ENCODE data around the gene CAPN8.

CAPN8 gene

GRCh38 chr1:223665592-223666312 is at the start of gene CAPN8:
Gene CAPN8, minus strand, starts transcription at chr1:223665701. Its CDS starts 55 bp downstream, at chr1:223665646.
- no peaks in the 10 kb centered on the region for H3K27me3 ChIP-seq (ENCODE audit: control insufficient read depth in 1 of 2, insufficient read depth in 2 of 2, low read length in 2 of 2)
- no peaks in the 10 kb centered on the region for H3K4me1 ChIP-seq (ENCODE audit: insufficient read depth, low read length)
- H3K36me3 ChIP-seq (ENCODE audit: insufficient read depth, low read length) = no peaks in the 10 kb centered on the region
- no peak within 1 kb of the TSS for H3K4me3 ChIP-seq (ENCODE audit: low read depth in 1 of 2, low read length in 2 of 2)
- no peak within 1 kb of the TSS for H3K27ac ChIP-seq (ENCODE audit: low read depth, low read length)
- H3K9ac ChIP-seq (ENCODE audit: low read length) = no peak within 1 kb of the TSS
- no peaks in the 10 kb centered on the region for H3K9me3 ChIP-seq (ENCODE audit: low read length)

- Histone ChIP-seq H3K4me3 (ENCODE audit: low read depth in 1 of 2, low read length in 2 of 2) (peak overlapping the region in 1 of 2 donors; percentile 11), H3K9me3 (ENCODE audit: low read length) (no peaks in the 10 kb centered on the region), H3K36me3 (ENCODE audit: insufficient read depth, low read length) (peaks cover 23% of the 10 kb centered on the region), H3K27ac (ENCODE audit: low read depth, low read length) (no peak overlapping the region), H3K9ac (ENCODE audit: low read length) (no peak overlapping the region), H3K27me3 (ENCODE audit: control insufficient read depth in 1 of 2, insufficient read depth in 2 of 2, low read length in 2 of 2) (no peaks in the 10 kb centered on the region), H3K4me1 (ENCODE audit: insufficient read depth, low read length) (peaks cover 52% of the 10 kb centered on the region)
Observed at GRCh38 chr1:223714849-223715603, 49.5 kb upstream of the CAPN8 start.

- no peaks in the 10 kb centered on the region for H3K27me3 ChIP-seq (ENCODE audit: control insufficient read depth in 1 of 2, insufficient read depth in 2 of 2, low read length in 2 of 2)
- H3K9me3 ChIP-seq (ENCODE audit: low read length) = no peaks in the 10 kb centered on the region
- H3K9ac ChIP-seq (ENCODE audit: low read length) = no peak overlapping the region
- peaks cover 52% of the 10 kb centered on the region for H3K4me1 ChIP-seq (ENCODE audit: insufficient read depth, low read length)
- no peak overlapping the region for H3K27ac ChIP-seq (ENCODE audit: low read depth, low read length)
- peak overlapping the region in 1 of 2 donors; percentile 82 for H3K4me3 ChIP-seq (ENCODE audit: low read depth in 1 of 2, low read length in 2 of 2)
- H3K36me3 ChIP-seq (ENCODE audit: insufficient read depth, low read length) = peaks cover 17% of the 10 kb centered on the region
Observed at GRCh38 chr1:223714421-223714724, 48.9 kb upstream of the CAPN8 start.

GRCh38 chr1:223713546-223714420 is 48.3 kb upstream of the CAPN8 start:
- Histone ChIP-seq H3K9me3 (ENCODE audit: low read length) (no peaks in the 10 kb centered on the region), H3K4me1 (ENCODE audit: insufficient read depth, low read length) (peaks cover 52% of the 10 kb centered on the region), H3K9ac (ENCODE audit: low read length) (peak overlapping the region; percentile 69), H3K36me3 (ENCODE audit: insufficient read depth, low read length) (peaks cover 13% of the 10 kb centered on the region), H3K27me3 (ENCODE audit: control insufficient read depth in 1 of 2, insufficient read depth in 2 of 2, low read length in 2 of 2) (no peaks in the 10 kb centered on the region), H3K27ac (ENCODE audit: low read depth, low read length) (peak overlapping the region; percentile 80), H3K4me3 (ENCODE audit: low read depth in 1 of 2, low read length in 2 of 2) (peak overlapping the region; percentile 70 to 82)

- peak overlapping the region; percentile 69 for H3K9ac ChIP-seq (ENCODE audit: low read length)
- H3K36me3 ChIP-seq (ENCODE audit: insufficient read depth, low read length) = peaks cover 5% of the 10 kb centered on the region
- H3K27me3 ChIP-seq (ENCODE audit: control insufficient read depth in 1 of 2, insufficient read depth in 2 of 2, low read length in 2 of 2) = no peaks in the 10 kb centered on the region
- no peaks in the 10 kb centered on the region for H3K9me3 ChIP-seq (ENCODE audit: low read length)
- H3K4me1 ChIP-seq (ENCODE audit: insufficient read depth, low read length) = peaks cover 54% of the 10 kb centered on the region
- peak overlapping the region; percentile 87 for H3K27ac ChIP-seq (ENCODE audit: low read depth, low read length)
- H3K4me3 ChIP-seq (ENCODE audit: low read depth in 1 of 2, low read length in 2 of 2) = peak overlapping the region; percentile 70 to 82
Observed at GRCh38 chr1:223712850-223713474, 47.5 kb upstream of the CAPN8 start.

- Histone ChIP-seq H3K9ac (ENCODE audit: low read length) (peak within 1 kb of the TSS; percentile 69), H3K27ac (ENCODE audit: low read depth, low read length) (peak within 1 kb of the TSS; percentile 87), H3K4me3 (ENCODE audit: low read depth in 1 of 2, low read length in 2 of 2) (peak within 1 kb of the TSS; percentile 70 to 82), H3K36me3 (ENCODE audit: insufficient read depth, low read length) (no peaks in the 10 kb centered on the region), H3K4me1 (ENCODE audit: insufficient read depth, low read length) (peaks cover 61% of the 10 kb centered on the region), H3K9me3 (ENCODE audit: low read length) (no peaks in the 10 kb centered on the region), H3K27me3 (ENCODE audit: control insufficient read depth in 1 of 2, insufficient read depth in 2 of 2, low read length in 2 of 2) (no peaks in the 10 kb centered on the region)
Observed at GRCh38 chr1:223712194-223712849, 46.8 kb upstream of the CAPN8 start, which contains the start of gene CAPN2. Gene CAPN2, plus strand, starts transcription at chr1:223712539. Its CDS starts 102 bp downstream, at chr1:223712641.

- H3K9me3 ChIP-seq (ENCODE audit: low read length) = no peaks in the 10 kb centered on the region
- H3K27me3 ChIP-seq (ENCODE audit: control insufficient read depth in 1 of 2, insufficient read depth in 2 of 2, low read length in 2 of 2) = no peaks in the 10 kb centered on the region
- peak overlapping the region; percentile 67 for H3K27ac ChIP-seq (ENCODE audit: low read depth, low read length)
- no peaks in the 10 kb centered on the region for H3K36me3 ChIP-seq (ENCODE audit: insufficient read depth, low read length)
- H3K9ac ChIP-seq (ENCODE audit: low read length) = peak overlapping the region; percentile 60
- H3K4me1 ChIP-seq (ENCODE audit: insufficient read depth, low read length) = peaks cover 61% of the 10 kb centered on the region
- H3K4me3 ChIP-seq (ENCODE audit: low read depth in 1 of 2, low read length in 2 of 2) = peak overlapping the region; percentile 33 to 47
Observed at GRCh38 chr1:223711747-223712193, 46.3 kb upstream of the CAPN8 start.

GRCh38 chr1:223711173-223711572 is 45.7 kb upstream of the CAPN8 start:
- Histone ChIP-seq H3K27ac (ENCODE audit: low read depth, low read length) (no peak overlapping the region), H3K4me1 (ENCODE audit: insufficient read depth, low read length) (peaks cover 55% of the 10 kb centered on the region), H3K9me3 (ENCODE audit: low read length) (no peaks in the 10 kb centered on the region), H3K4me3 (ENCODE audit: low read depth in 1 of 2, low read length in 2 of 2) (no peak overlapping the region), H3K9ac (ENCODE audit: low read length) (no peak overlapping the region), H3K36me3 (ENCODE audit: insufficient read depth, low read length) (no peaks in the 10 kb centered on the region), H3K27me3 (ENCODE audit: control insufficient read depth in 1 of 2, insufficient read depth in 2 of 2, low read length in 2 of 2) (no peaks in the 10 kb centered on the region)

GRCh38 chr1:223710179-223711133 is 45.0 kb upstream of the CAPN8 start:
- no peaks in the 10 kb centered on the region for H3K27me3 ChIP-seq (ENCODE audit: control insufficient read depth in 1 of 2, insufficient read depth in 2 of 2, low read length in 2 of 2)
- no peaks in the 10 kb centered on the region for H3K9me3 ChIP-seq (ENCODE audit: low read length)
- H3K27ac ChIP-seq (ENCODE audit: low read depth, low read length) = no peak overlapping the region
- H3K4me1 ChIP-seq (ENCODE audit: insufficient read depth, low read length) = peaks cover 48% of the 10 kb centered on the region
- H3K4me3 ChIP-seq (ENCODE audit: low read depth in 1 of 2, low read length in 2 of 2) = no peak overlapping the region
- no peak overlapping the region for H3K9ac ChIP-seq (ENCODE audit: low read length)
- no peaks in the 10 kb centered on the region for H3K36me3 ChIP-seq (ENCODE audit: insufficient read depth, low read length)

GRCh38 chr1:223709598-223709997 is 44.1 kb upstream of the CAPN8 start:
- H3K9me3 ChIP-seq (ENCODE audit: low read length) = no peaks in the 10 kb centered on the region
- no peak overlapping the region for H3K4me3 ChIP-seq (ENCODE audit: low read depth in 1 of 2, low read length in 2 of 2)
- H3K36me3 ChIP-seq (ENCODE audit: insufficient read depth, low read length) = no peaks in the 10 kb centered on the region
- peaks cover 39% of the 10 kb centered on the region for H3K4me1 ChIP-seq (ENCODE audit: insufficient read depth, low read length)
- no peaks in the 10 kb centered on the region for H3K27me3 ChIP-seq (ENCODE audit: control insufficient read depth in 1 of 2, insufficient read depth in 2 of 2, low read length in 2 of 2)
- no peak overlapping the region for H3K27ac ChIP-seq (ENCODE audit: low read depth, low read length)
- H3K9ac ChIP-seq (ENCODE audit: low read length) = no peak overlapping the region

Measured in muscle layer of colon (tissue), 2 donors.